ENCODE measurements around the gene CYP2C19.
"Not testable (repeated sequence)": the region's sequence is repeated elsewhere in the genome, so short reads cannot be mapped to it uniquely, and the experiment has no call there.

Gene CYP2C19

DNA sequence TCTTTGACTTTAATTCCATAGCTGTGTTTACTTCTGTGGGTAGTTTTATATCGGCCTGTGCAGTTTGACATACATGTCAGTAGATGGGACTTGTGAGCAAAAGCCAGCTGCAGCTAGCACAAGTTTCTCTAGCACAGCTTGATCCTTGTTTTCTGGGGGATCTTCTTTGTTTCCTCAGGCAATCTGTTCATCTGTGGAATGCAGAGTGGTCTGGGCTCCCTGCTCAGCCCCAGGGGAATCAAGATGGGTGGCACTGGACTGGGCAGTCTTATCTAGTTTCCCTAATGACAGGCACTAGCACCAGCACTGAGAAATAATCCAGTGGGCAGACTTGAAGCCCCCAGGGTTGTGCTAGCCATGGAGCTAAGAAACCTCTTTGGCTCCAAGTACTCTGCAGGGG lies 40.8 kb downstream of the CYP2C19 start:
- CTCF ChIA-PET, result no interaction called here

DNA sequence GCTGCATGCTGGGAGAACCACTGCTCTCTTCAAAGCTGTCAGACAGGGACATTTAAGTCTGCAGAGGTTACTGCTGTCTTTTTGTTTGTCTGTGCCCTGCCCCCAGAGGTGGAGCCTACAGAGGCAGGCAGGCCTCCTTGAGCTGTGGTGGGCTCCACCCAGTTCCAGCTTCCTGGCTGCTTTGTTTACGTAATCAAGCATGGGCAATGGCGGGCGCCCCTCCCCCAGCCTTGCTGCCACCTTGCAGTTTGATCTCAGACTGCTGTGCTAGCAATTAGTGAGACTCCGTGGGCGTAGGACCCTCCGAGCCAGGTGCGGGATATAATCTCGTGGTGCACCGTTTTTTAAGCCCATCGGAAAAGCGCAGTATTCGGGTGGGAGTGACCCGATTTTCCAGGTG lies 67.5 kb downstream of the CYP2C19 start:
- CTCF ChIA-PET; H3K9me3 ChIP-seq (ENCODE audit: control extremely low read depth in 1 of 5, control insufficient read depth in 4 of 5, insufficient read depth in 2 of 5, low read depth in 1 of 5, low read length in 4 of 5); H3K36me3 ChIP-seq (ENCODE audit: control insufficient read depth in 4 of 4, insufficient read depth in 4 of 4, low read length in 3 of 4); POLR2A ChIA-PET; H3K4me3 ChIP-seq (ENCODE audit: control insufficient read depth in 1 of 7, extremely low read depth in 1 of 7, insufficient read depth in 4 of 7, low read depth in 2 of 7, low read length in 6 of 7); H3K27ac ChIP-seq (ENCODE audit: insufficient read depth in 1 of 2, low read depth in 1 of 2, low read length in 2 of 2, poor library complexity in 1 of 2, severe bottlenecking in 2 of 2); H3K4me1 ChIP-seq (ENCODE audit: control extremely low read depth in 1 of 4, control insufficient read depth in 4 of 4, insufficient read depth in 4 of 4, low read length in 3 of 4); H3K27me3 ChIP-seq (replicated peaks in 2 of 5; ENCODE audit: control insufficient read depth in 4 of 5, insufficient read depth in 5 of 5, low read length in 4 of 5); DNase-seq: not testable (repeated sequence)
- WGBS (ENCODE audit: insufficient coverage), result 84% methylated on average over 3 of the region's 13 CpGs

More for the DNA sequence above, 40.8 kb downstream of the CYP2C19 start:
- H3K27ac ChIP-seq (ENCODE audit: insufficient read depth in 1 of 2, low read depth in 1 of 2, low read length in 2 of 2, poor library complexity in 1 of 2, severe bottlenecking in 2 of 2), result no peak overlapping the region
- no peaks in the 10 kb centered on the region for H3K36me3 ChIP-seq (ENCODE audit: control insufficient read depth in 4 of 4, insufficient read depth in 4 of 4, low read length in 3 of 4)
- peaks cover 0 to 4% (median 0%) of the 10 kb centered on the region in 5 experiments for H3K9me3 ChIP-seq (ENCODE audit: control extremely low read depth in 1 of 5, control insufficient read depth in 4 of 5, insufficient read depth in 2 of 5, low read depth in 1 of 5, low read length in 4 of 5)
- POLR2A ChIA-PET, result no interaction called here
- no peak for DNase-seq
- 100% methylated on average over 1 of the region's 1 CpG for WGBS (ENCODE audit: insufficient coverage)
- no peaks in the 10 kb centered on the region for H3K27me3 ChIP-seq (replicated peaks in 2 of 5; ENCODE audit: control insufficient read depth in 4 of 5, insufficient read depth in 5 of 5, low read length in 4 of 5)
- no peaks in the 10 kb centered on the region for H3K4me1 ChIP-seq (ENCODE audit: control extremely low read depth in 1 of 4, control insufficient read depth in 4 of 4, insufficient read depth in 4 of 4, low read length in 3 of 4)
- no peak overlapping the region for H3K4me3 ChIP-seq (ENCODE audit: control insufficient read depth in 1 of 7, extremely low read depth in 1 of 7, insufficient read depth in 4 of 7, low read depth in 2 of 7, low read length in 6 of 7)

DNA sequence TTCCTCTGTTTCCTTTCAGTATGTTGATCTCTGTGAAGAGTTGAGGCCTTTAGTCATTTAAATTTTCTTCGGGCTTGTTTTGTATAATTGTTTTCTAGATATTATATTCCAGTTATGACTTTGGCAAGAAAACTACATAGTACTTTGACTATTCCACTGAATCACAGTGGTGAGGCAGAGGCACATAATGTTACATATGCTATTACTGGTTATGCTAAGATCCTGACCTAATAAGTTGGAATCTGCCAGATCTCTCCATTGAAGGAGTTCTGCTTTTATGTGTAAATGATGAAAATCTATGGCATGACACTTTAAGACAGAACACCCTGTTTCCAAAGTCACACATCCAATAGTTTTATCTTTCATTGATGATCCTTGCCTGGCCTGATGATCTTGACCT lies 83.7 kb downstream of the CYP2C19 start:
- Histone ChIP-seq H3K36me3 (ENCODE audit: control insufficient read depth in 4 of 4, insufficient read depth in 4 of 4, low read length in 3 of 4) (no peaks in the 10 kb centered on the region), H3K27ac (ENCODE audit: insufficient read depth in 1 of 2, low read depth in 1 of 2, low read length in 2 of 2, poor library complexity in 1 of 2, severe bottlenecking in 2 of 2) (peak overlapping the region in 1 of 2 experiments; percentile 14), H3K4me1 (ENCODE audit: control extremely low read depth in 1 of 4, control insufficient read depth in 4 of 4, insufficient read depth in 4 of 4, low read length in 3 of 4) (peaks cover 0 to 5% (median 0%) of the 10 kb centered on the region in 4 experiments), H3K27me3 (replicated peaks in 2 of 5; ENCODE audit: control insufficient read depth in 4 of 5, insufficient read depth in 5 of 5, low read length in 4 of 5) (no peaks in the 10 kb centered on the region), H3K4me3 (ENCODE audit: control insufficient read depth in 1 of 7, extremely low read depth in 1 of 7, insufficient read depth in 4 of 7, low read depth in 2 of 7, low read length in 6 of 7) (no peak overlapping the region), H3K9me3 (ENCODE audit: control extremely low read depth in 1 of 5, control insufficient read depth in 4 of 5, insufficient read depth in 2 of 5, low read depth in 1 of 5, low read length in 4 of 5) (no peaks in the 10 kb centered on the region)
- DNase-seq, result peak in 2 of 3 donors; percentile 15 to 39
- no CpG with 5 or more reads among the region's 1 CpG for WGBS (ENCODE audit: insufficient coverage)
- ChIA-PET CTCF (no interaction called here), POLR2A (no interaction called here)

DNA sequence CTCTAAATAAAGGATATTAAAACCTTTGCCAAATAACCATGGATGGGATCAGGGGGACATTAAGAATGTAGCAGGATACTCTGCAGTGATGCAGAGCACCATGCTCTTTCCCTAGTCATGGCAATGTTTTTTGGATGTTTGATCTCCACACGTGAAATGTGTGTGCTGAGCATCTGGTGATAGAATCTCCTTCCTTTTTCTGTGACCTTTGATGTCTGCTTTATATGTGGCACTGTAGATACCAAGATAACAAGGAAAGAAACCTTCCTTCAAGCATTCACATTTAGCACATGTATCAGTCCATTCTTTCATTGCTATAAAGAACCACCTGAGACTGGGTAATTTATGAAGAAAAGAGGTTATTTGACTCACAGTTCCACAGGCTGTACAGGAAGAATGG lies 88.3 kb downstream of the CYP2C19 start:
- CTCF ChIA-PET, result no interaction called here
- POLR2A ChIA-PET, result no interaction called here
- H3K36me3 ChIP-seq (ENCODE audit: control insufficient read depth in 4 of 4, insufficient read depth in 4 of 4, low read length in 3 of 4), result no peaks in the 10 kb centered on the region
- no peaks in the 10 kb centered on the region for H3K9me3 ChIP-seq (ENCODE audit: control extremely low read depth in 1 of 5, control insufficient read depth in 4 of 5, insufficient read depth in 2 of 5, low read depth in 1 of 5, low read length in 4 of 5)
- no peak overlapping the region for H3K27ac ChIP-seq (ENCODE audit: insufficient read depth in 1 of 2, low read depth in 1 of 2, low read length in 2 of 2, poor library complexity in 1 of 2, severe bottlenecking in 2 of 2)
- no peak for DNase-seq
- no peaks in the 10 kb centered on the region for H3K27me3 ChIP-seq (replicated peaks in 2 of 5; ENCODE audit: control insufficient read depth in 4 of 5, insufficient read depth in 5 of 5, low read length in 4 of 5)
- no peak overlapping the region for H3K4me3 ChIP-seq (ENCODE audit: control insufficient read depth in 1 of 7, extremely low read depth in 1 of 7, insufficient read depth in 4 of 7, low read depth in 2 of 7, low read length in 6 of 7)
- peaks cover 0 to 5% (median 0%) of the 10 kb centered on the region in 4 experiments for H3K4me1 ChIP-seq (ENCODE audit: control extremely low read depth in 1 of 4, control insufficient read depth in 4 of 4, insufficient read depth in 4 of 4, low read length in 3 of 4)
- no CpG with 5 or more reads among the region's 1 CpG for WGBS (ENCODE audit: insufficient coverage)

DNA sequence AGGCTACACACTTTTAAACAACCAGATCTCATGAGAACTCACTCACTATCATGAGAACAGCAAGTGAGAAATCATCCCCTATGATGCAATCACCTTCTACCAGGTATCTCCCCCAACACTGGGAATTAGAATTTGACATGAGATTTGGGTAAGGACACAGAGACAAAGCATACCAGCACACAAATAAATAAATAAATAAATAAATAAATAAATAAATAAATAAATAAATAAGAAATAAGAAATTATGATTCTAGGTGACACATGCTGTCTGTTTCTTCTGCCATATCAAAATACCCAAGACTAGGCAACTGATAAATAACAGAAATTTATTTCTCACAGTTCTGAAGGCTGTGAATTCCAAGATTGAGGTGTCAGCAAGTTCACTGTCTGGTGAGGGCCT lies 88.8 kb downstream of the CYP2C19 start:
- Histone ChIP-seq H3K9me3 (ENCODE audit: control extremely low read depth in 1 of 5, control insufficient read depth in 4 of 5, insufficient read depth in 2 of 5, low read depth in 1 of 5, low read length in 4 of 5) (no peaks in the 10 kb centered on the region), H3K36me3 (ENCODE audit: control insufficient read depth in 4 of 4, insufficient read depth in 4 of 4, low read length in 3 of 4) (no peaks in the 10 kb centered on the region), H3K27me3 (replicated peaks in 2 of 5; ENCODE audit: control insufficient read depth in 4 of 5, insufficient read depth in 5 of 5, low read length in 4 of 5) (no peaks in the 10 kb centered on the region), H3K4me1 (ENCODE audit: control extremely low read depth in 1 of 4, control insufficient read depth in 4 of 4, insufficient read depth in 4 of 4, low read length in 3 of 4) (peaks cover 0 to 2% (median 0%) of the 10 kb centered on the region in 4 experiments), H3K4me3 (ENCODE audit: control insufficient read depth in 1 of 7, extremely low read depth in 1 of 7, insufficient read depth in 4 of 7, low read depth in 2 of 7, low read length in 6 of 7) (no peak overlapping the region), H3K27ac (ENCODE audit: insufficient read depth in 1 of 2, low read depth in 1 of 2, low read length in 2 of 2, poor library complexity in 1 of 2, severe bottlenecking in 2 of 2) (no peak overlapping the region)
- ChIA-PET POLR2A (no interaction called here), CTCF (no interaction called here)
- DNase-seq, result no peak

DNA sequence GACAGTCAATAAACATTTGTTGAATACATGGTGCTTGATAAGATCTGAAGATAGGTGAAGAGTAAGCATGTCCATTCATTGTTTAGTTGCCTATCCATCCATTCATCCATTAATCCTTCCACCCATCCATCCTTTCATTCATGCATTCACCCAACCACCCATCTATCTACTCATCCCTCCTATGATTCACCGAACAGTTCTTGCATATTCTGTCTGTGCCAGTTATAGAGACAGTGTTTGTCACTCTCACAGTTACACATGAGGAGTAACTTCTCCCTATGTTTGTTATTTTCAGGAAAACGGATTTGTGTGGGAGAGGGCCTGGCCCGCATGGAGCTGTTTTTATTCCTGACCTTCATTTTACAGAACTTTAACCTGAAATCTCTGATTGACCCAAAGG lies 90.0 kb downstream of the CYP2C19 start:
- ChIA-PET POLR2A (no interaction called here), CTCF (no interaction called here)
- Histone ChIP-seq H3K36me3 (ENCODE audit: control insufficient read depth in 4 of 4, insufficient read depth in 4 of 4, low read length in 3 of 4) (no peaks in the 10 kb centered on the region), H3K4me1 (ENCODE audit: control extremely low read depth in 1 of 4, control insufficient read depth in 4 of 4, insufficient read depth in 4 of 4, low read length in 3 of 4) (no peaks in the 10 kb centered on the region), H3K4me3 (ENCODE audit: control insufficient read depth in 1 of 7, extremely low read depth in 1 of 7, insufficient read depth in 4 of 7, low read depth in 2 of 7, low read length in 6 of 7) (no peak overlapping the region), H3K27ac (ENCODE audit: insufficient read depth in 1 of 2, low read depth in 1 of 2, low read length in 2 of 2, poor library complexity in 1 of 2, severe bottlenecking in 2 of 2) (no peak overlapping the region), H3K27me3 (replicated peaks in 2 of 5; ENCODE audit: control insufficient read depth in 4 of 5, insufficient read depth in 5 of 5, low read length in 4 of 5) (no peaks in the 10 kb centered on the region), H3K9me3 (ENCODE audit: control extremely low read depth in 1 of 5, control insufficient read depth in 4 of 5, insufficient read depth in 2 of 5, low read depth in 1 of 5, low read length in 4 of 5) (no peaks in the 10 kb centered on the region)
- 100% methylated on average over 2 of the region's 3 CpGs for WGBS (ENCODE audit: insufficient coverage)
- DNase-seq, result no peak

DNA sequence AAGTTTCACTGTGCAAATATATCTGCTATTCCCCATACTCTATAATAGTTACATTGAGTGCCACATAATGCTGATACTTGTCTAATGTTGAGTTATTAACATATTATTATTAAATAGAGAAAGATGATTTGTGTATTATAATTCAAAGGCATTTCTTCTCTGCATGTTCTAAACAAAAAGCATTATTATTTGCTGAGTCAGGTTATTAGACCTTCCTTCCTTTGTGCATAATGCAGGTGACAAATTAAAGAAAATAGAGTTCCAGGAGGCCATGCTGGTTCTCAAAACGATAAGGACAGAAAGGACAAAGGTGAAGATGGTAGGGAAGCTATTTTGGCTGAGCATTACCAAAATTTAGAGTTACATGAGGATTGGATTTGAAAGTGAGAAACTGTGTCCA lies 90.6 kb downstream of the CYP2C19 start:
- WGBS (ENCODE audit: insufficient coverage), result 100% methylated on average over 1 of the region's 1 CpG
- Histone ChIP-seq H3K9me3 (ENCODE audit: control extremely low read depth in 1 of 5, control insufficient read depth in 4 of 5, insufficient read depth in 2 of 5, low read depth in 1 of 5, low read length in 4 of 5) (peaks cover 0 to 2% (median 0%) of the 10 kb centered on the region in 5 experiments), H3K4me3 (ENCODE audit: control insufficient read depth in 1 of 7, extremely low read depth in 1 of 7, insufficient read depth in 4 of 7, low read depth in 2 of 7, low read length in 6 of 7) (no peak overlapping the region), H3K4me1 (ENCODE audit: control extremely low read depth in 1 of 4, control insufficient read depth in 4 of 4, insufficient read depth in 4 of 4, low read length in 3 of 4) (no peaks in the 10 kb centered on the region), H3K27me3 (replicated peaks in 2 of 5; ENCODE audit: control insufficient read depth in 4 of 5, insufficient read depth in 5 of 5, low read length in 4 of 5) (no peaks in the 10 kb centered on the region), H3K36me3 (ENCODE audit: control insufficient read depth in 4 of 4, insufficient read depth in 4 of 4, low read length in 3 of 4) (no peaks in the 10 kb centered on the region), H3K27ac (ENCODE audit: insufficient read depth in 1 of 2, low read depth in 1 of 2, low read length in 2 of 2, poor library complexity in 1 of 2, severe bottlenecking in 2 of 2) (no peak overlapping the region)
- ChIA-PET CTCF (no interaction called here), POLR2A (no interaction called here)
- no peak for DNase-seq
